Heart right ventricle (tissue), 16 donors: ENCODE results near the gene CTNND2. TPM values are rescaled to one million over a fixed set of nuclear protein-coding genes. Genes with fewer than 3 reads are reported as not detected.

Experiments used
- ATAC-seq, 8 donors: fragments of 200-7000 bp; cut with Tn5 transposase; one replicate each; pipeline ENCODE4 v1.9.1; 2020; ENCODE audit warnings: mild to moderate bottlenecking in 8 of 8, moderate library complexity in 8 of 8, moderate number of reproducible peaks in 1 of 8
- DNase-seq, 2 donors: peaks; one replicate each; pipeline ENCODE4 v3.0.0-alpha.2; 2020
- H3K27ac ChIP-seq, 10 donors: fragments of 200-600 bp; sonication (generic) in 2 of 10; one replicate each; pipeline versions ENCODE4 v1.5.0 to v1.8.0; 2020 to 2022; ENCODE audit warnings: mild to moderate bottlenecking in 3 of 10
- H3K27me3 ChIP-seq, 7 donors: fragments of 200-600 bp; one replicate each; pipeline ENCODE4 v1.8.0; 2021 to 2022; ENCODE audit warnings: mild to moderate bottlenecking in 2 of 7
- H3K36me3 ChIP-seq, 9 donors: fragments of 200-600 bp; sonication (generic) in 1 of 9; one replicate each; pipeline versions ENCODE4 v1.5.0 to v1.8.0; 2020 to 2022; ENCODE audit warnings: mild to moderate bottlenecking in 2 of 9
- H3K4me1 ChIP-seq, 9 donors: fragments of 200-600 bp; sonication (generic) in 1 of 9; one replicate each; pipeline versions ENCODE4 v1.5.0 to v1.8.0; 2020 to 2022; ENCODE audit warnings: mild to moderate bottlenecking in 4 of 9
- H3K4me3 ChIP-seq, 10 donors: fragments of 200-600 bp; sonication (generic) in 2 of 10; one replicate each; pipeline versions ENCODE4 v1.5.0 to v1.8.0; 2020 to 2022; ENCODE audit warnings: mild to moderate bottlenecking in 7 of 10, moderate library complexity in 2 of 10
- H3K9me3 ChIP-seq, 11 donors: fragments of 200-600 bp in 10 of 11; sonication (generic) in 2 of 11; one replicate each; pipeline versions ENCODE4 v1.5.0 to v1.8.0; 2013 to 2022; ENCODE audit warnings: mild to moderate bottlenecking in 2 of 11, control low read depth in 1 of 11, moderate library complexity in 1 of 11
- CTCF ChIP-seq, 9 donors: fragments of 200-600 bp; sonication (generic) in 2 of 9; IDR thresholded peaks; one replicate each; pipeline versions ENCODE4 v1.5.0 to v1.8.0; 2021 to 2022; ENCODE audit warnings: antibody characterized with exemption in 9 of 9, mild to moderate bottlenecking in 5 of 9, moderate library complexity in 1 of 9
- WGBS, 2 donors: extraction: QIAGEN DNeasy Blood & Tissue Kit; methylation state at CpG; one replicate each; pipeline ENCODE4 v1.1.7; 2013; ENCODE audit warnings: inconsistent platforms in 1 of 2; 5-methylcytosine and 5-hydroxymethylcytosine counted together
- intact Hi-C, 10 donors: fragments of 100-400 bp; cut with DNase I; formaldehyde crosslinking; loops; one replicate each; pipeline versions ENCODE4 v1.11.1 to v1.14.2; 2022
- polyA plus RNA-seq, 2 donors: library from polyadenylated mRNA; stranded (reverse); fragments of 200-250 nt; gene quantifications; one replicate each; pipeline ENCODE4 v1.2.3, GENCODE V29; 2013
- total RNA-seq, 10 donors: library from RNA; stranded (reverse); fragmentation: NEBNext Ultra II Directional in 3 of 10; extraction: Animal tissue kit (Norgen Biotek cat#: 25700) in 3 of 10; gene quantifications; one replicate each; pipeline versions ENCODE4 v1.2.1 to v1.2.4, GENCODE V29; 2021 to 2023
- donor health status: Arrhythmogenic right ventricular cardiomyopathy.
- donor health status: ischemic (EF 13 %, LVEDD 7.1; RV severe dilation, severe dysfunction).
- donor health status: healthy with polysubstance abuse.
- donor health status: DM: no; HTN: yes; CAD: no.
- donor health status: DM: no; HTN: no; CAD: no.
- donor health status: ischemic (EF 25% LVEDD 6.9; RV normal size, moderate dysfunction).
- donor health status: ischemic (EF 25% LVEDD 5.7; RV mildly dilated, moderate dysfunction).
- donor health status: healthy.
- donor health status: DM: yes; HTN: yes; CAD: no.
- donor health status: Ischemic cardiomyopathy.
- donor health status: ischemic (EF 35%, LVEDD 5.7; RV mildly dilated, moderate dysfunction).
- donor health status: nonischemic (EF 11% LVEDD 7.7; RV severe dilation, severe dysfunction).
- donor health status: DM: yes; HTN: yes; CAD: no.
- donor health status: PGD.
- donor health status: ischemic (EF 29% LVEDD 5.4; RV normal size, mild dysfunction).
- donor health status: nonischemic (EF 23%, LVEDD 6.1; RV moderate dilation, normal function).

Gene CTNND2
- total and polyA plus RNA-seq, 12 donors = 1.1 to 29.6 (median 9.9) TPM

GRCh38 chr5:11518676-11519075, 385.6 kb downstream of the CTNND2 start:
- 74 to 77% methylated on average over 2 of the region's 2 CpGs for WGBS, 2 donors
- Histone ChIP-seq H3K27ac (no peak overlapping the region), H3K4me3 (no peak overlapping the region), H3K4me1 (peaks cover 0 to 5% (median 0%) of the 10 kb centered on the region in 9 donors), H3K36me3 (no peaks in the 10 kb centered on the region), H3K27me3 (no peaks in the 10 kb centered on the region), H3K9me3 (no peaks in the 10 kb centered on the region)
- TF ChIP-seq CTCF (IDR thresholded peaks at IDR 0.05) = no peak
- ATAC-seq = no peak
- intact Hi-C loops = no loop called here
- DNase-seq = no peak

- Histone ChIP-seq H3K27ac (no peak overlapping the region), H3K4me3 (no peak overlapping the region), H3K4me1 (no peaks in the 10 kb centered on the region), H3K27me3 (no peaks in the 10 kb centered on the region), H3K36me3 (no peaks in the 10 kb centered on the region), H3K9me3 (no peaks in the 10 kb centered on the region)
- intact Hi-C loops = no loop called here
- TF ChIP-seq CTCF (IDR thresholded peaks at IDR 0.05) = no peak
- no peak for ATAC-seq
- 71 to 81% methylated on average over 11 of the region's 11 CpGs for WGBS, 2 donors
- DNase-seq = no peak
Observed at GRCh38 chr5:11514705-11515432, 389.4 kb downstream of the CTNND2 start.

GRCh38 chr5:11511878-11512277, 392.4 kb downstream of the CTNND2 start:
- no peaks in the 10 kb centered on the region for H3K36me3 ChIP-seq
- TF ChIP-seq CTCF (IDR thresholded peaks at IDR 0.05) = no peak
- no peaks in the 10 kb centered on the region for H3K27me3 ChIP-seq
- DNase-seq (no peak), ATAC-seq (no peak)
- H3K9me3 ChIP-seq = no peaks in the 10 kb centered on the region
- 81% methylated on average over 2 of the region's 2 CpGs for WGBS, 2 donors
- intact Hi-C loops = no loop called here
- no peak overlapping the region for H3K4me3 ChIP-seq
- H3K4me1 ChIP-seq = no peaks in the 10 kb centered on the region
- H3K27ac ChIP-seq = no peak overlapping the region

- H3K27ac ChIP-seq = no peak overlapping the region
- no peaks in the 10 kb centered on the region for H3K27me3 ChIP-seq
- no peak for TF ChIP-seq CTCF (IDR thresholded peaks at IDR 0.05)
- 96 to 97% methylated on average over 1 of the region's 1 CpG for WGBS, 2 donors
- ATAC-seq (no peak), DNase-seq (no peak)
- no peak overlapping the region for H3K4me3 ChIP-seq
- H3K4me1 ChIP-seq = no peaks in the 10 kb centered on the region
- intact Hi-C loops = no loop called here
- H3K9me3 ChIP-seq = no peaks in the 10 kb centered on the region
- H3K36me3 ChIP-seq = no peaks in the 10 kb centered on the region
Observed at GRCh38 chr5:11510889-11511288, 393.4 kb downstream of the CTNND2 start.
